ENCODE measurements around the gene RRP1B. TPM values are rescaled to one million over a fixed set of nuclear protein-coding genes. Genes with fewer than 3 reads are reported as not detected.

RRP1B gene
- total RNA-seq, 3 donors from 2014 or later: 11.1 to 22.5 (median 14.8) TPM

DNA sequence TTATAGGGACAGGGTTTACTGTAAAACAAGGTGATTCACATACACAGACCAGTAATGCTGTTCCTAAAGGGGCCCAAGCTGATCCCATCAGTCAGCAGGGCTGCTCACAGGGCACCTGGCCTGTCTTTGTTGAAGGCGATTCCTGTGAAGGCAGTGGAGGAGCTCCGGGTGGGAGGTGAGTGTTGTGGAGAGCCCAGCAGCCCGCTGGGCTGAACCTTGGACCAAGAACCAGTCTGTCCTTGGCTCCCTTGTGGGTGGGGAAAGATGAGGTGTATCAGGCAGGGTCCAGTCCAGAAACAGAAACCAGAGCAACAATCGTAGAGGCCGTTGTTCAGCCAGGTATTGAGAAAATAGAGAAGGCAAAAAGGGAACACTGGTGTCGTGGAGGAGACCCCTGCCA lies 72.1 kb downstream of the RRP1B start:
- intact Hi-C loops (cut with DNase I, micrococcal nuclease): no loop called here
- H3K4me1 ChIP-seq (ENCODE audit: low read depth): peaks cover 59% of the 10 kb centered on the region
- DNase-seq (peak in 2 of 3 donors; percentile 42 to 58), ATAC-seq (peak; percentile 19)
- no peaks in the 10 kb centered on the region for H3K36me3 ChIP-seq (ENCODE audit: low read depth)
- TF ChIP-seq, protein P1, sequence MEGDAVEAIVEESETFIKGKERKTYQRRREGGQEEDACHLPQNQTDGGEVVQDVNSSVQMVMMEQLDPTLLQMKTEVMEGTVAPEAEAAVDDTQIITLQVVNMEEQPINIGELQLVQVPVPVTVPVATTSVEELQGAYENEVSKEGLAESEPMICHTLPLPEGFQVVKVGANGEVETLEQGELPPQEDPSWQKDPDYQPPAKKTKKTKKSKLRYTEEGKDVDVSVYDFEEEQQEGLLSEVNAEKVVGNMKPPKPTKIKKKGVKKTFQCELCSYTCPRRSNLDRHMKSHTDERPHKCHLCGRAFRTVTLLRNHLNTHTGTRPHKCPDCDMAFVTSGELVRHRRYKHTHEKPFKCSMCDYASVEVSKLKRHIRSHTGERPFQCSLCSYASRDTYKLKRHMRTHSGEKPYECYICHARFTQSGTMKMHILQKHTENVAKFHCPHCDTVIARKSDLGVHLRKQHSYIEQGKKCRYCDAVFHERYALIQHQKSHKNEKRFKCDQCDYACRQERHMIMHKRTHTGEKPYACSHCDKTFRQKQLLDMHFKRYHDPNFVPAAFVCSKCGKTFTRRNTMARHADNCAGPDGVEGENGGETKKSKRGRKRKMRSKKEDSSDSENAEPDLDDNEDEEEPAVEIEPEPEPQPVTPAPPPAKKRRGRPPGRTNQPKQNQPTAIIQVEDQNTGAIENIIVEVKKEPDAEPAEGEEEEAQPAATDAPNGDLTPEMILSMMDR (IDR thresholded peaks at IDR 0.05): no peak
- H3K9me3 ChIP-seq: no peaks in the 10 kb centered on the region
- no peak overlapping the region for H3K4me3 ChIP-seq

DNA sequence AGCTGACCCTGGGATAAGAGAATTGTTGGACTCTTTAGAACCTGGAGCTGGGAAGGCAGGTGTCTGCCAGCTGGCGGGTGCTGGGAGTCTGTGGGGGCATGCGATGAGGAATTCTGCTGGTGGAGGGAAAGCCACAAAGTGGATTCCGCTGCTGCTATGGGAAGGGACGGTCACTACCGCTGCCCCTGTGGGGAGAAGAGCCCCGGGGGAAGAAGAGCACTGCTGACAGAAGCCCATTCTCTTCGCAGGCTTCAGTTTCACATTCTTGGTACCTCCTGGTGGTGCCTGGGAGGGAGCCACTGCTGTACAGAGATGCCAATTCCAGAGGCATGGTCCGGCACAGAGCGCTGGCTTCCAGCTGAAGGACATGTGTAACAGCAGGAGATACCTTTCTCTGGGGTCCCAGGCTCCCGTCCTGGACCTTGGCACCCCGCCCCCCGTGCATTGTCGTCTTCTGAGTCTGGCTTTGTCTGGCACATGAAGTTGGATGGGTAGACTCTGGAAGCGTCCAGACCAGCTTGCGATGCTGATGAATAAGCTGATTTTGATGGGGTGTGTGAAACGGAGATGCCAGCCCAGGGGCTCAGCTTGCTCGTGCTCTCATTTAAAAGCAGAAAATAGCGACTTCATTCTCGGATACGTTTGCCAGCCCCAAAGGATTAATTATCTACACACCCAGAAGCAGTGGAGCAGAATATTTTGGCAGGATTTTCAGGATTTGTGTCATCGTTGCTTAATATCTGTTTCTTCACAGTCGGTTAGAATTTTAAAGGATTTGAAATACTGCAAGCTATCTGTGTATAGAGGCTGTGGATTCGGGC lies 72.7 kb downstream of the RRP1B start:
- no peak for ATAC-seq
- H3K9me3 ChIP-seq: no peaks in the 10 kb centered on the region
- no peak for DNase-seq
- peaks cover 57% of the 10 kb centered on the region for H3K4me1 ChIP-seq (ENCODE audit: low read depth)
- no peak overlapping the region for H3K4me3 ChIP-seq
- intact Hi-C loops (cut with DNase I, micrococcal nuclease): no loop called here
- H3K36me3 ChIP-seq (ENCODE audit: low read depth): no peaks in the 10 kb centered on the region
- TF ChIP-seq, protein P1 (IDR thresholded peaks at IDR 0.05): no peak

DNA sequence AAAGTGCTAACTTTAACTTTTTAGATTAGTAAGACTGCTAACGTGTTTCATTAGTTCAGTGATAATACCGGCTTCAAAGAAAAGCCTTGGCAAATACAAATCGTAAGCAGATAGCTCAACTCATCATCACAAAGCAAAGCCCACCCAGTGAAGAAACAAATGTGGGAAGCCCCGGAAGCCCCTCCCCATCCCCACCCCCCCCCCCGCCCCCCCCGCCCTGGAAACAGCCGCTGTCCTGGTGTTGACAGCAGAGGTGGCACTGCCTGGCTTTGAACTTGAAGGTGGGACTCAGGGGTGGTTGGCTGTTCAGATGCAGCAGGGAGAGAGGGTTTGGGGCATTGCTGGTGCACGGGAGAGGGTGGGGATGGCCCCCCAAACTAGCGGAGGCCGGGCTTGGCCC lies 73.7 kb downstream of the RRP1B start:
- no peak for DNase-seq
- Histone ChIP-seq H3K4me3 (no peak overlapping the region), H3K4me1 (ENCODE audit: low read depth) (peaks cover 47% of the 10 kb centered on the region), H3K36me3 (ENCODE audit: low read depth) (no peaks in the 10 kb centered on the region), H3K9me3 (no peaks in the 10 kb centered on the region)
- intact Hi-C loops (cut with DNase I, micrococcal nuclease): no loop called here
- TF ChIP-seq, protein P1 (IDR thresholded peaks at IDR 0.05): no peak
- no peak for ATAC-seq

DNA sequence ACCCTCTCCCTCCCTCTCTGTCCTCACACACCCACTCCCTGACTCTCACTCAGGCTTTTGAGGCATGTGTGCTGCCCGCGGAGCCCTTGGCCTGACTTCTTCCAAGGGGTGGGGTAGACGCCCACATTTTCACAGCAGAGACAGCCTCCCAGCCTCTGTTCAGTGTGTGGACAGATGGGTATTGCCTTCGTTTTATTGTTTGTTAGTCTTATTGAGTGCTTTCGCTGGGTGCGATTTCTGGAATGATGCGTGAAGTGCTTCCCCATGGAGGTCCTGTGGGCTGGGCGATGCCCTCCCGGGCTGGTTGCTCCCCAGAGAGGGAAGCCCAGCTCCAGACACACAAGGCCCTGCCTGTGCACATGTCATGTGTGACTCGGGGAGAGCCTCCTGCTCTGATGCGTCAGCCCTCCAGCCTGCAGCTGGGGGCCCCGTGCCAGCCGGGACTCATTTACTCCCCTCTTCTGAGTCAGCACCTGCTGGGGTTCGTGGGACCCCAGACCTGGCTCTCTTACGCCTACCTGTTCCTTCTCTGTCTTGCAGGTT lies 74.2 kb downstream of the RRP1B start:
- TF ChIP-seq, protein P1 (IDR thresholded peaks at IDR 0.05): no peak
- Histone ChIP-seq H3K4me1 (ENCODE audit: low read depth) (peaks cover 42% of the 10 kb centered on the region), H3K9me3 (no peaks in the 10 kb centered on the region), H3K36me3 (ENCODE audit: low read depth) (no peaks in the 10 kb centered on the region), H3K4me3 (no peak overlapping the region)
- intact Hi-C loops (cut with DNase I, micrococcal nuclease): no loop called here
- peak in 1 of 3 donors; percentile 32 for DNase-seq
- ATAC-seq: peak; percentile 53

DNA sequence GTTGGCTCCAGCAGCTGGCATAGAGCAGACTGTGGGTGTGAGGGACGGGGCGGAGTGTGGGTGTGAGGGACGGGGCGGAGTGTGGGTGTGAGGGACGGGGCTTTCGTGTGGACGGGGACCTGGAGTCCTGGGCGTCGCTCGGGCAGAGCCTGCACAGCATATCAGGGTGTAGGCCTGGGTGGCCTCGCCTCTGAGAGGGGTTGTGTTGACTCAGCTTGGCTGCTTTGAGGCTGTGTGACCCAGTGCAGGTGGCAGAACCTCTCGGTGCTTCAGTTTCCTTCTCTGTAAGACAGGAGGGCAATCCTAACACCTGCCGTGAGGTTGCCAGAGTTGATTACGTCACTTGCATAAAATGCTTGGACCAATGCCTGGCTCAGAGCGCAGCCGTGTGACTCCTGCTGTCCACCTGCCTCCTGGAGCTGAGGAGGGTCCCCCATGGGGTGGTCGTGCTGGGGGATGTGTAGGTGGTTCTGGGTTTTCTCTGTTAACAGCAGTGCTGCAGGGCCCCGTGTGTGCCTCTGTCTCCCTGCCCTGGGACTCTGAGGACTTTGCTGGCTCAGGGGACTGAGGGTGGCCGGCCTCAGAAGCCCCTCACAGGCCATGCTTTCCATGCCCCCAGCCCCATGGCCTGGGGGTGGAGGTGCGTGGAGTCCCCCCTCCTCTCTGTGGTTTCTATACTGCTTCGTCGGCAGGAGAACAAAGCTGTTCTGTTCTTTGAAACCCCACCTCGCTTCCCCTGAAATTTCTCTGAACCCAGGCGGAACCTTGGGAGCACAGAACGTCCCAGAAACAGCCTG lies 75.0 kb downstream of the RRP1B start:
- H3K4me3 ChIP-seq: no peak overlapping the region
- peaks cover 39% of the 10 kb centered on the region for H3K4me1 ChIP-seq (ENCODE audit: low read depth)
- ATAC-seq: peak; percentile 85
- no peaks in the 10 kb centered on the region for H3K9me3 ChIP-seq
- no peaks in the 10 kb centered on the region for H3K36me3 ChIP-seq (ENCODE audit: low read depth)
- DNase-seq: peak; percentile 78 to 89 (median 83)
- TF ChIP-seq, protein P1 (IDR thresholded peaks at IDR 0.05): no peak
- intact Hi-C loops (cut with DNase I, micrococcal nuclease): no loop called here

Measured in mucosa of descending colon (tissue), 3 donors.